Prostate gland (tissue), 2 donors: ENCODE measurements around the gene RRAD. TPM values are rescaled to one million over a fixed set of nuclear protein-coding genes. Genes with fewer than 3 reads are reported as not detected.
"Not testable (repeated sequence)": the region's sequence is repeated elsewhere in the genome, so short reads cannot be mapped to it uniquely, and the experiment has no call there.

Experiments used
- DNase-seq: peaks from one replicate; pipeline ENCODE4 v3.0.0-alpha.2; 2019; ENCODE audit warnings: low spot score
- H3K27ac ChIP-seq, 2 donors: fragments of 200-600 bp; sonication (generic); 2 replicates each; pipeline ENCODE4 v1.5.1; 2017 to 2019
- H3K27me3 ChIP-seq: fragments of 200-600 bp; sonication (generic); replicated peaks from 2 replicates; pipeline ENCODE4 v1.5.1; 2019; ENCODE audit not compliant: insufficient read depth
- H3K36me3 ChIP-seq, 2 donors: fragments of 200-600 bp; sonication (generic); 1 replicate in 1 of 2; 2 replicates in 1 of 2; pipeline versions ENCODE4 v1.5.1 to v1.8.1; 2017 to 2019
- H3K4me1 ChIP-seq: fragments of 200-600 bp; sonication (generic); replicated peaks from 2 replicates; pipeline ENCODE4 v1.5.1; 2019
- H3K4me3 ChIP-seq, 2 donors: fragments of 200-600 bp; sonication (generic); 2 replicates each; pipeline ENCODE4 v1.5.1; 2017 to 2019
- H3K9me3 ChIP-seq: fragments of 200-600 bp; sonication (generic); 2 replicates; pipeline ENCODE4 v1.5.1; 2017
- CTCF ChIP-seq, 4 experiments: fragments of 200-600 bp in 2 of 4; fragments of 450-650 bp in 2 of 4; sonication (generic) in 2 of 4; IDR thresholded peaks; 1 replicate in 3 of 4; 2 replicates in 1 of 4; pipeline ENCODE4 v1.5.1; 2016 to 2019; ENCODE audit warnings: antibody characterized with exemption in 4 of 4, mild to moderate bottlenecking in 2 of 4, moderate library complexity in 2 of 4
- POLR2A ChIP-seq: fragments of 450-650 bp; IDR thresholded peaks from one replicate; pipeline ENCODE4 v1.6.1; 2016; ENCODE audit warnings: antibody characterized with exemption, mild to moderate bottlenecking
- POLR2AphosphoS5 ChIP-seq: sonication (generic); formaldehyde crosslinking; IDR thresholded peaks from one replicate; pipeline ENCODE4 v1.6.1; 2017; ENCODE audit warnings: antibody characterized with exemption
- WGBS: methylation state at CpG from one replicate; pipeline ENCODE4 v1.1.5; 2018; 5-methylcytosine and 5-hydroxymethylcytosine counted together
- intact Hi-C: fragments of 100-400 bp; cut with DNase I; formaldehyde crosslinking; loops from one replicate; pipeline ENCODE4 v1.14.2; 2022
- total RNA-seq, 2 donors: library from RNA; depleted of rRNA; stranded (reverse); fragments of >200 nt; gene quantifications; one replicate each; pipeline ENCODE4 v1.1.0, GENCODE V29; 2016

The RRAD gene, protein sequence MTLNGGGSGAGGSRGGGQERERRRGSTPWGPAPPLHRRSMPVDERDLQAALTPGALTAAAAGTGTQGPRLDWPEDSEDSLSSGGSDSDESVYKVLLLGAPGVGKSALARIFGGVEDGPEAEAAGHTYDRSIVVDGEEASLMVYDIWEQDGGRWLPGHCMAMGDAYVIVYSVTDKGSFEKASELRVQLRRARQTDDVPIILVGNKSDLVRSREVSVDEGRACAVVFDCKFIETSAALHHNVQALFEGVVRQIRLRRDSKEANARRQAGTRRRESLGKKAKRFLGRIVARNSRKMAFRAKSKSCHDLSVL
- total RNA-seq: 10 to 100 TPM; 17.0 to 37.0 TPM

GRCh38 chr16:66925322-66925840 lies at the start of gene RRAD:
Gene RRAD (minus strand): TSS chr16:66925535. CDS start chr16:66925179, 356 bp downstream.
- Histone ChIP-seq H3K27ac (peak within 1 kb of the TSS; percentile 56 to 68), H3K27me3 (no peaks in the 10 kb centered on the region), H3K4me3 (peak within 1 kb of the TSS; percentile 31 to 36), H3K36me3 (no peaks in the 10 kb centered on the region), H3K9me3 (no peaks in the 10 kb centered on the region), H3K4me1 (peaks cover 5% of the 10 kb centered on the region)
- intact Hi-C loops: loop anchor here (1.0 kb wide), 1 partner anchor 27 kb away; no protein-coding TSS in a partner anchor
- no peak for DNase-seq
- TF ChIP-seq CTCF (IDR thresholded peaks at IDR 0.05) (no peak), POLR2A (no peak), POLR2AphosphoS5 (no peak)
- 6% methylated on average over 37 of the region's 42 CpGs for WGBS

GRCh38 chr16:66974932-66975246 lies 49.6 kb upstream of the RRAD start:
- H3K27ac ChIP-seq, H3K4me1 ChIP-seq, H3K36me3 ChIP-seq, H3K9me3 ChIP-seq, DNase-seq, H3K4me3 ChIP-seq, intact Hi-C loops, H3K27me3 ChIP-seq: not testable (repeated sequence)
- WGBS: 21% methylated on average over 11 of the region's 11 CpGs

- H3K36me3 ChIP-seq, H3K27me3 ChIP-seq, H3K4me3 ChIP-seq, H3K4me1 ChIP-seq, intact Hi-C loops, DNase-seq, H3K9me3 ChIP-seq, H3K27ac ChIP-seq: not testable (repeated sequence)
- WGBS: 91% methylated on average over 29 of the region's 32 CpGs
Observed at GRCh38 chr16:66974156-66974931, 49.0 kb upstream of the RRAD start.

- no peaks in the 10 kb centered on the region for H3K36me3 ChIP-seq
- H3K4me3 ChIP-seq: no peak overlapping the region
- TF ChIP-seq POLR2A (no peak), CTCF (IDR thresholded peaks at IDR 0.05) (no peak), POLR2AphosphoS5 (no peak)
Observed at GRCh38 chr16:66973716-66974115, 48.4 kb upstream of the RRAD start.

GRCh38 chr16:66972983-66973382 lies 47.6 kb upstream of the RRAD start:
- WGBS: 80% methylated on average over 9 of the region's 9 CpGs
- no peak for DNase-seq
- H3K4me1 ChIP-seq: no peaks in the 10 kb centered on the region
- no peaks in the 10 kb centered on the region for H3K27me3 ChIP-seq
- no peaks in the 10 kb centered on the region for H3K36me3 ChIP-seq
- no peak for TF ChIP-seq POLR2AphosphoS5
- TF ChIP-seq POLR2A: no peak
- TF ChIP-seq CTCF (IDR thresholded peaks at IDR 0.05): no peak
- no peak overlapping the region for H3K27ac ChIP-seq
- intact Hi-C loops: no loop called here
- no peak overlapping the region for H3K4me3 ChIP-seq
- no peaks in the 10 kb centered on the region for H3K9me3 ChIP-seq

More at GRCh38 chr16:66973716-66974115, 48.4 kb upstream of the RRAD start:
- Histone ChIP-seq H3K27ac (no peak overlapping the region), H3K9me3 (no peaks in the 10 kb centered on the region), H3K27me3 (no peaks in the 10 kb centered on the region), H3K4me1 (no peaks in the 10 kb centered on the region)
- 87% methylated on average over 5 of the region's 6 CpGs for WGBS
- no peak for DNase-seq
- intact Hi-C loops: no loop called here
